ENCODE measurements around the gene MYCBP2.

- no peak for TF ChIP-seq ZNF133 (tag by site-specific recombination; IDR thresholded peaks at IDR 0.05)
- no peak for TF ChIP-seq ZNF341 (tag by site-specific recombination; IDR thresholded peaks at IDR 0.05; ENCODE audit: low read depth)
- TF ChIP-seq, protein P1, sequence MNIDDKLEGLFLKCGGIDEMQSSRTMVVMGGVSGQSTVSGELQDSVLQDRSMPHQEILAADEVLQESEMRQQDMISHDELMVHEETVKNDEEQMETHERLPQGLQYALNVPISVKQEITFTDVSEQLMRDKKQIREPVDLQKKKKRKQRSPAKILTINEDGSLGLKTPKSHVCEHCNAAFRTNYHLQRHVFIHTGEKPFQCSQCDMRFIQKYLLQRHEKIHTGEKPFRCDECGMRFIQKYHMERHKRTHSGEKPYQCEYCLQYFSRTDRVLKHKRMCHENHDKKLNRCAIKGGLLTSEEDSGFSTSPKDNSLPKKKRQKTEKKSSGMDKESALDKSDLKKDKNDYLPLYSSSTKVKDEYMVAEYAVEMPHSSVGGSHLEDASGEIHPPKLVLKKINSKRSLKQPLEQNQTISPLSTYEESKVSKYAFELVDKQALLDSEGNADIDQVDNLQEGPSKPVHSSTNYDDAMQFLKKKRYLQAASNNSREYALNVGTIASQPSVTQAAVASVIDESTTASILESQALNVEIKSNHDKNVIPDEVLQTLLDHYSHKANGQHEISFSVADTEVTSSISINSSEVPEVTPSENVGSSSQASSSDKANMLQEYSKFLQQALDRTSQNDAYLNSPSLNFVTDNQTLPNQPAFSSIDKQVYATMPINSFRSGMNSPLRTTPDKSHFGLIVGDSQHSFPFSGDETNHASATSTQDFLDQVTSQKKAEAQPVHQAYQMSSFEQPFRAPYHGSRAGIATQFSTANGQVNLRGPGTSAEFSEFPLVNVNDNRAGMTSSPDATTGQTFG (tag by site-specific recombination; IDR thresholded peaks at IDR 0.05; ENCODE audit: borderline replicate concordance): no peak
- no peak for TF ChIP-seq CTCF (tag by site-specific recombination; IDR thresholded peaks at IDR 0.05)
- no peak for TF ChIP-seq ZNF146 (tag by site-specific recombination; IDR thresholded peaks at IDR 0.05)
- no peak for TF ChIP-seq KLF16 (tag by site-specific recombination; IDR thresholded peaks at IDR 0.05)
- TF ChIP-seq KLF9 (tag by site-specific recombination; IDR thresholded peaks at IDR 0.05; ENCODE audit: low read depth): no peak
- TF ChIP-seq ZSCAN4 (tag by site-specific recombination; IDR thresholded peaks at IDR 0.05): no peak
- TF ChIP-seq ZBTB17 (tag by site-specific recombination; IDR thresholded peaks at IDR 0.05): no peak
- no peak for TF ChIP-seq ZNF274 (IDR thresholded peaks at IDR 0.05; ENCODE audit: low read length)
- TF ChIP-seq ZNF274 (tag by site-specific recombination; IDR thresholded peaks at IDR 0.05; ENCODE audit: borderline replicate concordance): no peak
- TF ChIP-seq, protein P2, sequence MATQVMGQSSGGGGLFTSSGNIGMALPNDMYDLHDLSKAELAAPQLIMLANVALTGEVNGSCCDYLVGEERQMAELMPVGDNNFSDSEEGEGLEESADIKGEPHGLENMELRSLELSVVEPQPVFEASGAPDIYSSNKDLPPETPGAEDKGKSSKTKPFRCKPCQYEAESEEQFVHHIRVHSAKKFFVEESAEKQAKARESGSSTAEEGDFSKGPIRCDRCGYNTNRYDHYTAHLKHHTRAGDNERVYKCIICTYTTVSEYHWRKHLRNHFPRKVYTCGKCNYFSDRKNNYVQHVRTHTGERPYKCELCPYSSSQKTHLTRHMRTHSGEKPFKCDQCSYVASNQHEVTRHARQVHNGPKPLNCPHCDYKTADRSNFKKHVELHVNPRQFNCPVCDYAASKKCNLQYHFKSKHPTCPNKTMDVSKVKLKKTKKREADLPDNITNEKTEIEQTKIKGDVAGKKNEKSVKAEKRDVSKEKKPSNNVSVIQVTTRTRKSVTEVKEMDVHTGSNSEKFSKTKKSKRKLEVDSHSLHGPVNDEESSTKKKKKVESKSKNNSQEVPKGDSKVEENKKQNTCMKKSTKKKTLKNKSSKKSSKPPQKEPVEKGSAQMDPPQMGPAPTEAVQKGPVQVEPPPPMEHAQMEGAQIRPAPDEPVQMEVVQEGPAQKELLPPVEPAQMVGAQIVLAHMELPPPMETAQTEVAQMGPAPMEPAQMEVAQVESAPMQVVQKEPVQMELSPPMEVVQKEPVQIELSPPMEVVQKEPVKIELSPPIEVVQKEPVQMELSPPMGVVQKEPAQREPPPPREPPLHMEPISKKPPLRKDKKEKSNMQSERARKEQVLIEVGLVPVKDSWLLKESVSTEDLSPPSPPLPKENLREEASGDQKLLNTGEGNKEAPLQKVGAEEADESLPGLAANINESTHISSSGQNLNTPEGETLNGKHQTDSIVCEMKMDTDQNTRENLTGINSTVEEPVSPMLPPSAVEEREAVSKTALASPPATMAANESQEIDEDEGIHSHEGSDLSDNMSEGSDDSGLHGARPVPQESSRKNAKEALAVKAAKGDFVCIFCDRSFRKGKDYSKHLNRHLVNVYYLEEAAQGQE (tag by site-specific recombination; IDR thresholded peaks at IDR 0.05): no peak
- TF ChIP-seq YY1 (tag by site-specific recombination; IDR thresholded peaks at IDR 0.05): no peak
- no peak for TF ChIP-seq ZNF416 (tag by site-specific recombination; IDR thresholded peaks at IDR 0.05)
Measured at GRCh38 chr13:77269141-77269540, 57.8 kb downstream of the MYCBP2 start.

Measured in HEK293 (cell line).